H1 (cell line): ENCODE results near the gene CD248. TPM values are rescaled to one million over a fixed set of nuclear protein-coding genes. Genes with fewer than 3 reads are reported as not detected.

Experiments used
- CTCF ChIA-PET: fragments of 300-600 bp; sonication (Branson Sonifier 250); formaldehyde crosslinking; loops from one replicate; lab custom pipeline; 2021; ENCODE audit not compliant: partially characterized antibody; lab: Charles Lee
- POLR2A ChIA-PET: fragments of 300-600 bp; sonication (Branson Sonifier 250); formaldehyde crosslinking; loops from one replicate; lab custom pipeline; 2021; ENCODE audit warnings: inconsistent platforms; ENCODE audit not compliant: partially characterized antibody; lab: Charles Lee
- DNase-seq, 2 experiments: peaks; one replicate each; pipeline versions ENCODE4 v3.0.0 to v3.0.0-alpha.2; 2010 to 2022; ENCODE audit warnings: low spot score in 2 of 2, low read depth in 1 of 2, mixed read lengths in 1 of 2
- FAIRE-seq: peaks from 2 replicates; lab custom pipeline; 2011; peaks lifted over from hg19 to GRCh38; lab: Jason Lieb, UNC
- H2AFZ ChIP-seq: 2 replicates; pipeline ENCODE4 v1.8.1; 2012; ENCODE audit warnings: low read length, inconsistent platforms
- H2AK5ac ChIP-seq: 2 replicates; pipeline ENCODE4 v1.6.1; 2013; ENCODE audit warnings: low read depth, low read length
- H2BK120ac ChIP-seq: replicated peaks from 2 replicates; pipeline ENCODE3; 2013; ENCODE audit warnings: low read depth, low read length, inconsistent platforms
- H2BK12ac ChIP-seq: 2 replicates; pipeline ENCODE4 v1.6.1; 2013; ENCODE audit warnings: low read depth, low read length
- H2BK15ac ChIP-seq: 2 replicates; pipeline ENCODE4 v1.6.1; 2013; ENCODE audit warnings: low read length
- H2BK20ac ChIP-seq: 2 replicates; pipeline ENCODE4 v1.6.1; 2013; ENCODE audit warnings: low read length
- H2BK5ac ChIP-seq: 2 replicates; pipeline ENCODE4 v1.6.1; 2013; ENCODE audit warnings: low read depth, low read length
- H3K14ac ChIP-seq: 2 replicates; pipeline ENCODE4 v1.6.1; 2013; ENCODE audit warnings: inconsistent platforms; ENCODE audit not compliant: insufficient read length
- H3K18ac ChIP-seq: 2 replicates; pipeline ENCODE4 v1.6.1; 2013; ENCODE audit warnings: low read length; ENCODE audit errors: extremely low read depth
- H3K23ac ChIP-seq: 2 replicates; pipeline ENCODE4 v1.6.1; 2013; ENCODE audit warnings: inconsistent platforms; ENCODE audit not compliant: insufficient read length
- H3K23me2 ChIP-seq: 2 replicates; pipeline ENCODE4 v1.6.1; 2013; ENCODE audit warnings: low read depth, low read length
- H3K27ac ChIP-seq: 2 replicates; pipeline ENCODE4 v1.6.1; 2011; ENCODE audit warnings: low read depth, low read length, inconsistent platforms
- H3K27me3 ChIP-seq, 4 experiments: replicated peaks in 1 of 4; 1 replicate in 1 of 4; 2 replicates in 3 of 4; pipeline versions ENCODE4 v1.6.1 to v1.8.1; 2011 to 2013; ENCODE audit warnings: low read length in 3 of 4, mild to moderate bottlenecking in 3 of 4, inconsistent platforms in 2 of 4, mixed read lengths in 2 of 4, moderate library complexity in 1 of 4; ENCODE audit not compliant: control insufficient read depth in 3 of 4, insufficient read depth in 3 of 4; ENCODE audit errors: extremely low read depth in 1 of 4
- H3K36me3 ChIP-seq, 4 experiments: 2 replicates each; pipeline versions ENCODE4 v1.6.1 to v1.8.1; 2011 to 2013; ENCODE audit warnings: mild to moderate bottlenecking in 4 of 4, low read length in 3 of 4, moderate library complexity in 2 of 4, control low read depth in 1 of 4, inconsistent platforms in 1 of 4; ENCODE audit not compliant: insufficient read depth in 4 of 4, control insufficient read depth in 2 of 4
- H3K4ac ChIP-seq: replicated peaks from 2 replicates; pipeline ENCODE3; 2013; ENCODE audit warnings: low read length, low read depth, mixed read lengths, inconsistent platforms; ENCODE audit not compliant: insufficient read length
- H3K4me1 ChIP-seq, 4 experiments: replicated peaks in 1 of 4; 1 replicate in 1 of 4; 2 replicates in 3 of 4; pipeline versions ENCODE4 v1.6.1 to v1.8.1; 2011 to 2013; ENCODE audit warnings: low read length in 3 of 4, inconsistent platforms in 2 of 4, mixed read lengths in 1 of 4; ENCODE audit not compliant: insufficient read depth in 4 of 4, control insufficient read depth in 3 of 4
- H3K4me2 ChIP-seq, 2 experiments: 2 replicates each; pipeline versions ENCODE4 v1.6.1 to v1.8.1; 2011 to 2013; ENCODE audit warnings: low read depth in 2 of 2, low read length in 2 of 2, control low read depth in 1 of 2, inconsistent platforms in 1 of 2, mild to moderate bottlenecking in 1 of 2; ENCODE audit not compliant: insufficient read depth in 1 of 2
- H3K4me3 ChIP-seq, 4 experiments: fragments of 200-600, 300-600 bp in 1 of 4; sonication (generic), shearing (Covaris generic), sonication (Bioruptor Twin) in 1 of 4; 2 replicates each; pipeline versions ENCODE4 v1.5.1 to v1.8.1; 2011 to 2016; ENCODE audit warnings: low read length in 4 of 4, low read depth in 3 of 4, control low read depth in 2 of 4, inconsistent platforms in 2 of 4, mild to moderate bottlenecking in 2 of 4, mixed read lengths in 1 of 4, moderate library complexity in 1 of 4; ENCODE audit not compliant: insufficient read depth in 2 of 4; ENCODE audit errors: extremely low read depth in 1 of 4
- H3K56ac ChIP-seq: replicated peaks from 2 replicates; pipeline ENCODE3; 2013; ENCODE audit warnings: low read depth, mild to moderate bottlenecking, mixed read lengths, low read length, inconsistent platforms; ENCODE audit not compliant: insufficient read length
- H3K79me1 ChIP-seq: 2 replicates; pipeline ENCODE4 v1.6.1; 2013; ENCODE audit warnings: low read depth, low read length, control low read depth
- H3K79me2 ChIP-seq, 2 experiments: 2 replicates each; pipeline versions ENCODE4 v1.6.1 to v1.8.1; 2012 to 2013; ENCODE audit warnings: low read length in 2 of 2, mild to moderate bottlenecking in 2 of 2, inconsistent platforms in 1 of 2; ENCODE audit not compliant: insufficient read depth in 2 of 2, control insufficient read depth in 1 of 2
- H3K9ac ChIP-seq, 4 experiments: replicated peaks in 1 of 4; 1 replicate in 1 of 4; 2 replicates in 3 of 4; pipeline versions ENCODE4 v1.6.1 to v1.8.1; 2011 to 2013; ENCODE audit warnings: low read depth in 3 of 4, low read length in 3 of 4, control low read depth in 2 of 4, mild to moderate bottlenecking in 2 of 4, moderate library complexity in 2 of 4, inconsistent platforms in 1 of 4; ENCODE audit errors: extremely low read depth in 1 of 4
- H3K9me3 ChIP-seq, 2 experiments: 2 replicates each; pipeline versions ENCODE4 v1.6.1 to v1.8.1; 2012 to 2013; ENCODE audit warnings: mild to moderate bottlenecking in 2 of 2, moderate library complexity in 2 of 2, control low read depth in 1 of 2, inconsistent platforms in 1 of 2, low read depth in 1 of 2, low read length in 1 of 2, mixed read lengths in 1 of 2; ENCODE audit not compliant: insufficient read depth in 2 of 2
- H4K20me1 ChIP-seq, 2 experiments: replicated peaks in 1 of 2; 2 replicates each; pipeline versions ENCODE3 to v1.8.1; 2011 to 2013; ENCODE audit warnings: inconsistent platforms in 2 of 2, low read length in 2 of 2, mild to moderate bottlenecking in 1 of 2; ENCODE audit not compliant: insufficient read depth in 2 of 2, control insufficient read depth in 1 of 2
- H4K5ac ChIP-seq: 2 replicates; pipeline ENCODE4 v1.6.1; 2013; ENCODE audit warnings: low read length, low read depth, mixed read lengths, inconsistent platforms; ENCODE audit not compliant: insufficient read length
- H4K8ac ChIP-seq: 2 replicates; pipeline ENCODE4 v1.8.0; 2013; ENCODE audit warnings: mild to moderate bottlenecking, moderate library complexity, low read length, inconsistent platforms; ENCODE audit not compliant: insufficient read depth; ENCODE audit errors: extremely low read depth
- H4K91ac ChIP-seq: replicated peaks from 2 replicates; pipeline ENCODE3; 2013; ENCODE audit warnings: low read length, mixed read lengths, inconsistent platforms; ENCODE audit not compliant: insufficient read length
- CBX5 ChIP-seq: fragments of 300-800, 300-1000 bp; sonication (generic); IDR thresholded peaks from 2 replicates; pipeline ENCODE4 v1.7.1; 2016; ENCODE audit warnings: antibody characterized with exemption, low read length, low read depth
- CHD1 ChIP-seq: IDR thresholded peaks from 2 replicates; pipeline ENCODE4 v1.6.1; 2012; ENCODE audit warnings: low read depth, low read length, improper control_type of control experiment
- EP300 ChIP-seq, 2 experiments: IDR thresholded peaks; 1 replicate in 1 of 2; 2 replicates in 1 of 2; pipeline ENCODE4 v1.6.1; 2011 to 2012; ENCODE audit warnings: low read depth in 2 of 2, low read length in 2 of 2, mild to moderate bottlenecking in 2 of 2, borderline replicate concordance in 1 of 2, inconsistent platforms in 1 of 2, moderate library complexity in 1 of 2
- JUN ChIP-seq: IDR thresholded peaks from 2 replicates; pipeline ENCODE4 v1.6.1; 2011; ENCODE audit warnings: low read depth, mild to moderate bottlenecking, improper control_type of control experiment, low read length
- KDM1A ChIP-seq: fragments of 200-600, 300-600 bp; sonication (generic); IDR thresholded peaks from 2 replicates; pipeline ENCODE4 v1.7.1; 2016; ENCODE audit warnings: mild to moderate bottlenecking, low read length, borderline replicate concordance
- POLR2AphosphoS5 ChIP-seq: IDR thresholded peaks from 2 replicates; pipeline ENCODE4 v1.6.1; 2011; ENCODE audit warnings: low read depth, low read length
- SIN3A ChIP-seq, 2 experiments: IDR thresholded peaks in 1 of 2; conservative IDR thresholded peaks in 1 of 2; 2 replicates each; pipeline ENCODE4 v1.6.1; 2011 to 2012; ENCODE audit warnings: low read length in 2 of 2, improper control_type of control experiment in 1 of 2, low read depth in 1 of 2, mild to moderate bottlenecking in 1 of 2
- SP1 ChIP-seq: IDR thresholded peaks from 2 replicates; pipeline ENCODE4 v1.6.1; 2011; ENCODE audit warnings: low read depth, low read length
- WGBS, 2 experiments: shearing (Covaris generic) in 1 of 2; methylation state at CpG; one replicate each; pipeline versions ENCODE4 v1.1.6 to v1.1.7; 2013 to 2015; ENCODE audit warnings: low lambda C conversion rate in 2 of 2, mixed read lengths in 2 of 2, inconsistent platforms in 1 of 2, low coverage in 1 of 2, missing lambda C conversion rate in 1 of 2; ENCODE audit not compliant: insufficient replicate concordance in 2 of 2, insufficient coverage in 1 of 2, insufficient read length in 1 of 2; ENCODE audit errors: extremely low coverage in 1 of 2, missing lambda C conversion rate in 1 of 2; 5-methylcytosine and 5-hydroxymethylcytosine counted together
- polyA plus RNA-seq, 7 experiments: library from polyadenylated mRNA; depleted of rRNA in 3 of 7; stranded (reverse) in 5 of 7; unstranded in 2 of 7; fragments of >200 nt in 5 of 7; fragments of 200-250 nt in 2 of 7; gene quantifications; 1 replicate in 5 of 7; 2 replicates in 1 of 7; 4 replicates in 1 of 7; pipeline versions ENCODE4 v1.2.1 to v1.2.3, GENCODE V29; 2011 to 2013; ENCODE audit warnings: missing spikeins in 2 of 7, mixed read lengths in 2 of 7
- total RNA-seq: library from RNA; stranded (reverse); fragmentation: NEBNext Ultra II Directional; extraction: Animal tissue kit (Norgen Biotek cat#: 25700); gene quantifications from 2 replicates; pipeline ENCODE4 v1.2.1, GENCODE V29; 2021
- TF ChIP-seq, protein P1 (sequence below): IDR thresholded peaks from 2 replicates; pipeline ENCODE4 v1.6.1; 2012; ENCODE audit warnings: inconsistent platforms

The CD248 gene
- total and polyA plus RNA-seq, 2 of the 8 experiments (the other 6 are each of a cell fraction or from before 2014, with no cell fraction given) = 2.7 to 3.9 TPM

DNA sequence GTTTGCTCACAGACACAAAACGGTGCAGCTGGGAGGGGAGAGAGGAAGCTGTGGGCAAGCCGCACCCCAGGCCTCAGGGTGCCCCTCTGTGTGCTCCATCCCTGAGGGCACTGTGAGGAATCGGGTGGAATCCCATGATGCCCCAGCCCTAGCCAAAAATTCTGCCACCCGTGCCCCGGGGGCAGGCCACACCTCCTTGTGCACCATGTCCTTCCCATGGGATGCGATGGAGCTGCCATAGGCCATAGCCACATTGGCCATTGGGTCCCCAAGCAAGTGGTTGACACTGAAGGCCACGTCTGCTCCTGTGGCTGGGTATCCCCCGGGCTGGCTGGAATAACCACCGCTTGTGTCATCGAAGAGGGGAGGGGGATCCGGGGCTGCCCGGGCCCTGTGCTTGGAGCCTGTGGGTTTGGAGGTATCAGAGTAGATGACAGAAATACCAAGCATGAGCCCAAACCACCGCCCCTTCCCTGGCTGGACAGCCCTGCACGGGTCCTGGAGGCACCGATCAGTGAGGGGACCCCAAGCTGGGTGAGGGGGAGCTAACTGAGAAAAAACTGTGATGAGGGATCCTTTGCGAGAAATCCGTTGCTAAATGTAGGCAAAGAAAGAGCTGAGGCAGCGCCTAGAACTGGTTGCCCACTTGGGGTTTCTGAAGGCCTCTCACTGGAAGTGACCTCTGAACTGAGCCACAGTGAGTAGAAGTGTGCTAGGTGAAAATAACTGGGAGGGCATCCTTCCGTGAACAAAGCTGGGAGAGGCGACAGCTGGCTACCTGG, 28.8 kb downstream of the CD248 start:
- H3K4me2 ChIP-seq = peak overlapping the region; percentile 74 to 93
- WGBS, 2 experiments = 56% methylated on average over 20 of the region's 20 CpGs; no CpG with 5 or more reads in 1 of the 2 experiments
- H4K20me1 ChIP-seq = peaks cover 8 to 13% of the 10 kb centered on the region in 2 experiments
- H3K79me1 ChIP-seq = peaks cover 6% of the 10 kb centered on the region
- no peak overlapping the region for H3K23ac ChIP-seq
- ChIA-PET POLR2A (interaction anchor here (0.8 to 4.5 kb wide), 16 partner anchors 8 to 238 kb away, joined by 3 to 29 read pairs (median 7); partner anchors contain the start of genes BRMS1, CD248, CNIH2 and RAB1B), CTCF (interaction anchor here (1.2 to 6.9 kb wide), 14 partner anchors 11 to 219 kb away, joined by 3 to 57 read pairs (median 4); partner anchors contain the start of genes CNIH2, RAB1B and RIN1)
- TF ChIP-seq SP1 = no peak
- TF ChIP-seq CHD1 = no peak
- TF ChIP-seq POLR2AphosphoS5 = no peak
- TF ChIP-seq JUN = no peak
- TF ChIP-seq, protein P1, sequence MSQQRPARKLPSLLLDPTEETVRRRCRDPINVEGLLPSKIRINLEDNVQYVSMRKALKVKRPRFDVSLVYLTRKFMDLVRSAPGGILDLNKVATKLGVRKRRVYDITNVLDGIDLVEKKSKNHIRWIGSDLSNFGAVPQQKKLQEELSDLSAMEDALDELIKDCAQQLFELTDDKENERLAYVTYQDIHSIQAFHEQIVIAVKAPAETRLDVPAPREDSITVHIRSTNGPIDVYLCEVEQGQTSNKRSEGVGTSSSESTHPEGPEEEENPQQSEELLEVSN = no peak
- no peak for TF ChIP-seq EP300 (IDR thresholded peaks at IDR 0.05; ENCODE audit: borderline replicate concordance in 1 of 2, low read depth in 2 of 2, low read length in 2 of 2)
- TF ChIP-seq CBX5 = no peak
- TF ChIP-seq SIN3A (conservative IDR thresholded peaks at IDR 0.05 in 1 of 2, IDR thresholded peaks at IDR 0.05 in 1 of 2; ENCODE audit: low read depth in 1 of 2, low read length in 2 of 2) = no peak
- TF ChIP-seq KDM1A = no peak
- peak in 1 of 2 experiments; percentile 47 for DNase-seq
- H2BK12ac ChIP-seq = no peak overlapping the region
- no peak overlapping the region for H3K27ac ChIP-seq
- no peak overlapping the region for H2BK120ac ChIP-seq
- H4K5ac ChIP-seq = no peak overlapping the region
- no peak overlapping the region for H2BK20ac ChIP-seq
- no peak overlapping the region for H3K14ac ChIP-seq
- peaks cover 2 to 24% (median 18%) of the 10 kb centered on the region in 4 experiments for H3K27me3 ChIP-seq
- peak overlapping the region in 3 of 4 experiments; percentile 39 to 82 (median 80); a peak in 6 of 7 replicates for H3K9ac ChIP-seq
- H3K4ac ChIP-seq = no peak overlapping the region
- no peak overlapping the region for H4K91ac ChIP-seq
- peaks cover 0 to 24% (median 6%) of the 10 kb centered on the region in 4 experiments; a peak in 5 of 7 replicates for H3K4me1 ChIP-seq
- peaks cover 0 to 2% (median 0%) of the 10 kb centered on the region in 4 experiments; a peak in 1 of 8 replicates for H3K36me3 ChIP-seq
- no peak overlapping the region for H2AK5ac ChIP-seq
- H3K79me2 ChIP-seq = peaks cover 0 to 9% of the 10 kb centered on the region in 2 experiments; a peak in 1 of 4 replicates
- no peak overlapping the region for H3K56ac ChIP-seq
- H3K9me3 ChIP-seq = no peaks in the 10 kb centered on the region
- no peak overlapping the region for H2AFZ ChIP-seq
- no peak for FAIRE-seq
- no peak overlapping the region for H3K18ac ChIP-seq
- peak overlapping the region; percentile 76 to 94 (median 92) for H3K4me3 ChIP-seq
- H2BK5ac ChIP-seq = no peak overlapping the region
- H3K23me2 ChIP-seq = peaks cover 12% of the 10 kb centered on the region; the same call in 1 of the 2 replicates
- peak overlapping the region; percentile 88; the same call in 1 of the 2 replicates for H4K8ac ChIP-seq
- H2BK15ac ChIP-seq = no peak overlapping the region
